Tibial nerve (tissue), 4 donors: ENCODE results near the gene HMGCLL1. TPM values are rescaled to one million over a fixed set of nuclear protein-coding genes. Genes with fewer than 3 reads are reported as not detected.

Source experiments
- DNase-seq, 2 donors: peaks; one replicate each; pipeline ENCODE4 v3.0.0-alpha.2; 2019; ENCODE audit warnings: low spot score in 2 of 2
- H3K27ac ChIP-seq, 4 donors: fragments of 200-600 bp; sonication (generic) in 3 of 4; one replicate each; pipeline ENCODE4 v1.5.1; 2017 to 2019; ENCODE audit warnings: mild to moderate bottlenecking in 1 of 4
- H3K27me3 ChIP-seq, 2 donors: fragments of 200-600 bp; sonication (generic) in 1 of 2; one replicate each; pipeline versions ENCODE4 v1.5.1 to v1.6.0; 2017 to 2019
- H3K36me3 ChIP-seq, 3 donors: fragments of 200-600 bp; sonication (generic); one replicate each; pipeline ENCODE4 v1.5.1; 2018 to 2019
- H3K4me1 ChIP-seq, 4 donors: fragments of 200-600 bp; sonication (generic) in 3 of 4; one replicate each; pipeline ENCODE4 v1.5.1; 2017 to 2019
- H3K4me3 ChIP-seq, 4 donors: fragments of 200-600 bp; sonication (generic) in 3 of 4; one replicate each; pipeline ENCODE4 v1.5.1; 2017 to 2019; ENCODE audit warnings: mild to moderate bottlenecking in 1 of 4, moderate library complexity in 1 of 4
- H3K9me3 ChIP-seq, 4 donors: fragments of 200-600 bp; sonication (generic) in 3 of 4; one replicate each; pipeline ENCODE4 v1.5.1; 2017 to 2019
- EP300 ChIP-seq, 2 donors: sonication (generic); formaldehyde crosslinking; IDR thresholded peaks; one replicate each; pipeline ENCODE4 v1.6.1; 2017; ENCODE audit warnings: antibody characterized with exemption in 2 of 2, mild to moderate bottlenecking in 1 of 2
- POLR2A ChIP-seq, 2 donors: fragments of 450-650 bp; IDR thresholded peaks; one replicate each; pipeline ENCODE4 v1.6.1; 2017; ENCODE audit warnings: antibody characterized with exemption in 2 of 2, mild to moderate bottlenecking in 2 of 2, moderate library complexity in 2 of 2
- whole genome bisulfite sequencing, 2 donors: methylation state at CpG; one replicate each; pipeline ENCODE4 v1.1.5; 2018; 5-methylcytosine and 5-hydroxymethylcytosine counted together
- total RNA-seq, 4 donors: library from RNA; depleted of rRNA; stranded (reverse); fragments of >200 nt; gene quantifications; one replicate each; pipeline ENCODE4 v1.1.0, GENCODE V29; 2016
- TF ChIP-seq, protein P1 (sequence below), 5 experiments: fragments of 200-600 bp in 3 of 5; fragments of 450-650 bp in 2 of 5; sonication (generic) in 3 of 5; IDR thresholded peaks; one replicate each; pipeline ENCODE4 v1.5.1; 2016 to 2019; ENCODE audit warnings: antibody characterized with exemption in 5 of 5, mild to moderate bottlenecking in 3 of 5, moderate library complexity in 2 of 5

HMGCLL1 gene
- total RNA-seq, 4 donors from 2014 or later: 1.7 to 10.8 (median 2.1) TPM

DNA sequence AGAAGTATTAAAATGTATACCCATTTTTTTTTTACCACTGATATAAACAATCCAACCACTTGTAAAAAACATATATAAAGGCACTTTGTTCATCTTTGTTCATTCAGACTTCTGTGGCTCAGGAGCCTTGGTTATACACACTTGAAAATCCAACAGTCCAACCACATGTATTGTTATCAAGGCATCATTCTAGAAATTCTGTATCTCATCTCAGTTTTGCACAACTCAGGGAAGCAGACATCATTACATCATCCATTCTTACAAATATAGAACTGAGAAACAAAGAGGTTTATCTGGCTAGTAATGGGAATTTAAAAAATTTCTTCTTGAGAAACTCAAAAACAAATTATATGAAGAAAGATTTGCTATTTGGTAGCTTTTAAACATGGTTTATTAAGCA, 88.1 kb downstream of the HMGCLL1 start:
- H3K4me3 ChIP-seq: no peak overlapping the region
- H3K9me3 ChIP-seq: peaks cover 0 to 10% (median 2%) of the 10 kb centered on the region in 4 donors
- H3K27me3 ChIP-seq: no peaks in the 10 kb centered on the region
- no peak for DNase-seq
- no peak overlapping the region for H3K27ac ChIP-seq
- no peaks in the 10 kb centered on the region for H3K4me1 ChIP-seq
- H3K36me3 ChIP-seq: no peaks in the 10 kb centered on the region
- TF ChIP-seq POLR2A (IDR thresholded peaks at IDR 0.05) (no peak), EP300 (IDR thresholded peaks at IDR 0.05) (no peak)
- TF ChIP-seq, protein P1, sequence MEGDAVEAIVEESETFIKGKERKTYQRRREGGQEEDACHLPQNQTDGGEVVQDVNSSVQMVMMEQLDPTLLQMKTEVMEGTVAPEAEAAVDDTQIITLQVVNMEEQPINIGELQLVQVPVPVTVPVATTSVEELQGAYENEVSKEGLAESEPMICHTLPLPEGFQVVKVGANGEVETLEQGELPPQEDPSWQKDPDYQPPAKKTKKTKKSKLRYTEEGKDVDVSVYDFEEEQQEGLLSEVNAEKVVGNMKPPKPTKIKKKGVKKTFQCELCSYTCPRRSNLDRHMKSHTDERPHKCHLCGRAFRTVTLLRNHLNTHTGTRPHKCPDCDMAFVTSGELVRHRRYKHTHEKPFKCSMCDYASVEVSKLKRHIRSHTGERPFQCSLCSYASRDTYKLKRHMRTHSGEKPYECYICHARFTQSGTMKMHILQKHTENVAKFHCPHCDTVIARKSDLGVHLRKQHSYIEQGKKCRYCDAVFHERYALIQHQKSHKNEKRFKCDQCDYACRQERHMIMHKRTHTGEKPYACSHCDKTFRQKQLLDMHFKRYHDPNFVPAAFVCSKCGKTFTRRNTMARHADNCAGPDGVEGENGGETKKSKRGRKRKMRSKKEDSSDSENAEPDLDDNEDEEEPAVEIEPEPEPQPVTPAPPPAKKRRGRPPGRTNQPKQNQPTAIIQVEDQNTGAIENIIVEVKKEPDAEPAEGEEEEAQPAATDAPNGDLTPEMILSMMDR (IDR thresholded peaks at IDR 0.05): no peak

DNA sequence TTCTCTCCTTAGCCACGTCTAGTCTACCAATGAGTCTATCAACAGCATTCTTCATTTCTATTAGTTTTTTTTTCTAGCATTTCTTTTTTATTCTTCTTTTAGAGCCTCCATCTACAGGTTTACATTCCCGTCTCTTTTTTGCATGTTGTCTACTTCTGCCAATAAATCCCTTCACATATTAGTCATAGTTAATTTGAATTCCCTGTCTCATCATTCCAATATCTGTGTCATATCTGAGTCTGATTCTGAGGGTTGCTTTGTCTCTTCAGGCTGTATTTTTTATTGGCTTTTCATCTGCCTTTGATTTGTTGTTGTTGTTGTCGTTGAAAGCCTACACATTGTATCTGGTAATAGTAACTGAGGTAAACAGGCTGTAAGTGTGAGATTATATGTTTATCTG, 104.6 kb downstream of the HMGCLL1 start:
- WGBS, 2 donors: 92 to 96% methylated on average over 3 of the region's 3 CpGs
- H3K27me3 ChIP-seq: no peaks in the 10 kb centered on the region
- H3K4me3 ChIP-seq: no peak overlapping the region
- no peak for DNase-seq
- no peaks in the 10 kb centered on the region for H3K36me3 ChIP-seq
- no peaks in the 10 kb centered on the region for H3K9me3 ChIP-seq
- no peak overlapping the region for H3K27ac ChIP-seq
- H3K4me1 ChIP-seq: peaks cover 0 to 1% (median 0%) of the 10 kb centered on the region in 4 donors
- TF ChIP-seq, protein P1 (IDR thresholded peaks at IDR 0.05): no peak
- TF ChIP-seq POLR2A (IDR thresholded peaks at IDR 0.05) (no peak), EP300 (IDR thresholded peaks at IDR 0.05) (no peak)

DNA sequence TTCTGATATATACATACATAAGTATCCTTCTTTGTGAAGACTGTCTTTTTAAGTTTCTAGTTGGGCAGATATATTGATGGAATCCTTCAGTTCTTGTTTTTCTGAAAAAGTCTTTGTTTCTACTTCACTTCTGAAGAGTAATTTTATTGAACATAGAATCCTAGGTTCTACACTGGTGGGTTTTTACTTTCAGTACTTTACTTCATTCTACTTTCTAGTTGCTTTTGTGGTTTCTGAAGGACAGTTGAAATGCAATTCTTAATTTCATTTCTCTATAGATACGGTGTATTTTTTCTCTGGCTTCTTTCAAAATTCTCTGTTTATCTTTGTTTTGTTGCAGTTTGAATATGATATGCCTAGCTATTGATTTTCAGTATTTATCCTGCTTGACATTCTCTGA, 105.3 kb downstream of the HMGCLL1 start:
- H3K4me3 ChIP-seq: no peak overlapping the region
- 83 to 93% methylated on average over 1 of the region's 1 CpG for WGBS, 2 donors
- no peaks in the 10 kb centered on the region for H3K9me3 ChIP-seq
- TF ChIP-seq, protein P1 (IDR thresholded peaks at IDR 0.05): no peak
- TF ChIP-seq EP300 (IDR thresholded peaks at IDR 0.05): no peak
- no peak for TF ChIP-seq POLR2A (IDR thresholded peaks at IDR 0.05)
- no peaks in the 10 kb centered on the region for H3K27me3 ChIP-seq
- H3K36me3 ChIP-seq: no peaks in the 10 kb centered on the region
- no peak for DNase-seq
- H3K27ac ChIP-seq: no peak overlapping the region
- peaks cover 0 to 3% (median 0%) of the 10 kb centered on the region in 4 donors for H3K4me1 ChIP-seq

DNA sequence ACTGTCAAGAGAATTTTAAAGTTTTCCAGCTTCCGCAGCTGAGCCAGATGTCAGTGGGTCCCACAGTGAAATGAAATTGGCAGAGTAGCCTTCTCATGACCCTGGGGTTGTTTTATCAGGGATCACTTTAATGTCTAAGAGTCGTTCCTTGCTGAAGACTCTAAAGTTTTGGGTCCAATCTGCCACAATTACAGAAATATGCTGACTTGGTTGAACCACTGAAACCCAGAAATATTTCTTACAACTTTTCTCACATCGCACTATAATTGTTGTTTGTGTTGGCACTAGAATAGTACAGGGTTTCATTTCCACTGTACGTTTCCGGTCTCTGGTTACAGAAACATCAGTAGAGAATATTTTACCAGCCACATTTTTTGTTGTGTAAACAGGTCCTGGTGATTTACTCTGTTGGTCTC, 109.0 kb downstream of the HMGCLL1 start:
- Histone ChIP-seq H3K4me1 (peaks cover 0 to 3% (median 0%) of the 10 kb centered on the region in 4 donors), H3K27me3 (no peaks in the 10 kb centered on the region), H3K9me3 (no peaks in the 10 kb centered on the region), H3K4me3 (no peak overlapping the region), H3K27ac (no peak overlapping the region), H3K36me3 (no peaks in the 10 kb centered on the region)
- 22 to 32% methylated on average over 5 of the region's 5 CpGs for WGBS, 2 donors
- TF ChIP-seq EP300 (IDR thresholded peaks at IDR 0.05) (no peak), POLR2A (IDR thresholded peaks at IDR 0.05) (no peak)
- TF ChIP-seq, protein P1 (IDR thresholded peaks at IDR 0.05): no peak
- no peak for DNase-seq

DNA sequence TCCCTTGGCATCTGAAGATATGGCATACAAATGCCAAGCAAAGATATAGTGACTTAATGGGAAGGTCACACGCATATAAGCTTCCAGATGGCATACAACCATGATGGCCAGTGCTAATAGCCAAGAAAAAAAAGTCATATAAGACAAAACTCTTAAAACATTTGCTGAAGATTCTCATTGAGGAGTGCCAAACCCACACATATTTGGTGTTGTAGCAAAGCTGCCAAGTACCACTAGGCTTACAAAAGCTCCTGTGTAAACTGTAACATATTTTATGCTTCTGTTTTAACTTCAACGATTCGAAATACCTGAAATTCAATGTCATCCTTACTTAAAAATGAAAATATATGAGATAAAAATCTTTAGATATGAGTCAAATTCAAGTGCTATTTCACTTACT, 123.0 kb downstream of the HMGCLL1 start:
- TF ChIP-seq POLR2A (IDR thresholded peaks at IDR 0.05) (no peak), EP300 (IDR thresholded peaks at IDR 0.05) (no peak)
- TF ChIP-seq, protein P1 (IDR thresholded peaks at IDR 0.05): no peak
- WGBS, 2 donors: 71 to 83% methylated on average over 3 of the region's 3 CpGs
- Histone ChIP-seq H3K4me1 (no peaks in the 10 kb centered on the region), H3K27me3 (no peaks in the 10 kb centered on the region), H3K9me3 (no peaks in the 10 kb centered on the region), H3K4me3 (no peak overlapping the region), H3K36me3 (no peaks in the 10 kb centered on the region), H3K27ac (no peak overlapping the region)
- DNase-seq: no peak
